A549 (cell line): Measurements from ENCODE around the gene MLPH. TPM values are rescaled to one million over a fixed set of nuclear protein-coding genes. Genes with fewer than 3 reads are reported as not detected.

Experiments
- ATAC-seq, 2 experiments: fragments of 200-7000 bp in 1 of 2; fragments of >200 bp in 1 of 2; cut with Nextera tagmentation in 1 of 2; cut with Tn5 transposase in 1 of 2; 3 replicates each; pipeline versions ENCODE4 v1.8.0 to v1.9.1; 2018 to 2020; ENCODE audit warnings: mild to moderate bottlenecking in 1 of 2, moderate library complexity in 1 of 2
- CTCF ChIA-PET: fragments of 300-600 bp; sonication (Branson Sonifier 250); formaldehyde crosslinking; extraction: SDS; loops from one replicate; lab custom pipeline; 2021; ENCODE audit warnings: antibody characterized with exemption, inconsistent platforms; lab: Yijun Ruan, JAX
- POLR2A ChIA-PET: fragments of 350-600 bp; formaldehyde crosslinking; extraction: SDS; loops from one replicate; lab custom pipeline; 2021; ENCODE audit warnings: antibody characterized with exemption, inconsistent platforms; lab: Yijun Ruan, JAX
- DNase-seq, 2 experiments: peaks; one replicate each; pipeline versions ENCODE4 v3.0.0 to v3.0.0-alpha.2; 2011 to 2016; ENCODE audit warnings: low read depth in 1 of 2, low spot score in 1 of 2
- FAIRE-seq: peaks from 2 replicates; lab custom pipeline; 2011; peaks lifted over from hg19 to GRCh38; lab: Jason Lieb, UNC
- H3K27ac ChIP-seq, 2 experiments: fragments of >200 bp; sonication (Bioruptor Twin); formaldehyde crosslinking; 3 replicates each; pipeline ENCODE4 v1.5.1; 2016 to 2017
- H3K4me1 ChIP-seq: fragments of >200 bp; sonication (Bioruptor Twin); formaldehyde crosslinking; 3 replicates; pipeline ENCODE4 v1.6.1; 2016
- H3K4me2 ChIP-seq: fragments of >200 bp; sonication (Bioruptor Twin); formaldehyde crosslinking; 3 replicates; pipeline ENCODE4 v1.6.1; 2016
- H3K4me3 ChIP-seq: fragments of >200 bp; sonication (Bioruptor Twin); formaldehyde crosslinking; 3 replicates; pipeline ENCODE4 v1.5.1; 2016
- H3K9me3 ChIP-seq: fragments of >200 bp; sonication (Bioruptor Twin); formaldehyde crosslinking; 3 replicates; pipeline ENCODE4 v1.6.1; 2016
- ATOH8 ChIP-seq: fragments of 250-450 bp; sonication (Bioruptor Pico); IDR thresholded peaks from 2 replicates; pipeline ENCODE4 v1.5.0; 2020; ENCODE audit warnings: low read depth, mild to moderate bottlenecking, moderate library complexity
- CBX8 ChIP-seq: fragments of 200-600 bp; sonication (generic); IDR thresholded peaks from 2 replicates; pipeline ENCODE4 v1.6.1; 2016
- CHD2 ChIP-seq: fragments of 150-350 bp; IDR thresholded peaks from 2 replicates; pipeline ENCODE4 v1.6.1; 2014; ENCODE audit warnings: low read length; ENCODE audit not compliant: partially characterized antibody
- EHMT2 ChIP-seq: fragments of 200-600 bp; sonication (generic); IDR thresholded peaks from 2 replicates; pipeline ENCODE4 v1.6.1; 2016; ENCODE audit warnings: antibody characterized with exemption, low read depth, mild to moderate bottlenecking, moderate library complexity
- ELK1 ChIP-seq: fragments of 150-350 bp; IDR thresholded peaks from 2 replicates; pipeline ENCODE4 v1.6.1; 2014; ENCODE audit warnings: low read depth, mild to moderate bottlenecking, low read length
- EP300 ChIP-seq, 2 experiments: fragments of >200 bp; sonication (Bioruptor Twin); formaldehyde crosslinking; IDR thresholded peaks; 2 replicates in 1 of 2; 3 replicates in 1 of 2; pipeline ENCODE4 v1.6.1; 2016 to 2017
- ESRRA ChIP-seq: fragments of 150-350 bp; IDR thresholded peaks from 2 replicates; pipeline ENCODE4 v1.6.1; 2014; ENCODE audit warnings: mild to moderate bottlenecking, low read length, borderline replicate concordance
- FOXS1 ChIP-seq: fragments of 250-450 bp; sonication (Bioruptor Pico); IDR thresholded peaks from 2 replicates; pipeline ENCODE4 v1.5.0; 2020; ENCODE audit warnings: mild to moderate bottlenecking, moderate library complexity
- HDAC2 ChIP-seq: fragments of 200-600 bp; sonication (generic); IDR thresholded peaks from 2 replicates; pipeline ENCODE4 v1.6.1; 2016
- HOXB13 ChIP-seq: fragments of 250-450 bp; sonication (Bioruptor Pico); IDR thresholded peaks from 2 replicates; pipeline ENCODE4 v1.5.0; 2020; ENCODE audit warnings: low read depth, mild to moderate bottlenecking, moderate library complexity
- JUNB ChIP-seq: fragments of >200 bp; sonication (Bioruptor Twin); formaldehyde crosslinking; IDR thresholded peaks from 2 replicates; pipeline ENCODE4 v1.6.1; 2016
- KDM1A ChIP-seq: fragments of 200-600 bp; sonication (generic); IDR thresholded peaks from 2 replicates; pipeline ENCODE4 v1.6.1; 2016; ENCODE audit warnings: low read depth, mild to moderate bottlenecking
- KDM5A ChIP-seq: fragments of 200-600 bp; sonication (generic); IDR thresholded peaks from 2 replicates; pipeline ENCODE4 v1.6.1; 2016; ENCODE audit warnings: antibody characterized with exemption, mild to moderate bottlenecking
- MAFK ChIP-seq: fragments of 450-650 bp; IDR thresholded peaks from 2 replicates; pipeline ENCODE4 v1.6.1; 2014; ENCODE audit not compliant: partially characterized antibody
- MAZ ChIP-seq: fragments of 150-350 bp; IDR thresholded peaks from 2 replicates; pipeline ENCODE4 v1.6.1; 2014; ENCODE audit warnings: antibody characterized with exemption, low read depth, low read length, borderline replicate concordance
- MYC ChIP-seq: IDR thresholded peaks from 2 replicates; pipeline ENCODE4 v1.6.1; 2012; ENCODE audit warnings: mild to moderate bottlenecking, inconsistent platforms, low read length, improper control_type of control experiment, borderline replicate concordance
- NFE2L2 ChIP-seq: fragments of 150-350 bp; conservative IDR thresholded peaks from 2 replicates; pipeline ENCODE4 v1.6.1; 2014; ENCODE audit warnings: low read length
- NR3C1 ChIP-seq: fragments of >200 bp; sonication (Bioruptor Twin); formaldehyde crosslinking; IDR thresholded peaks from 3 replicates; pipeline ENCODE4 v1.6.1; 2017
- PHF8 ChIP-seq: fragments of 200-600 bp; sonication (generic); IDR thresholded peaks from 2 replicates; pipeline ENCODE4 v1.6.1; 2016; ENCODE audit warnings: low read depth, mild to moderate bottlenecking, antibody characterized with exemption, moderate library complexity, borderline replicate concordance
- POLR2AphosphoS2 ChIP-seq: conservative IDR thresholded peaks from 2 replicates; pipeline ENCODE4 v1.6.1; 2012; ENCODE audit warnings: low read length, improper control_type of control experiment, inconsistent platforms
- RAD21 ChIP-seq, 2 experiments: fragments of >200 bp in 1 of 2; sonication (Bioruptor Twin) in 1 of 2; formaldehyde crosslinking in 1 of 2; IDR thresholded peaks in 1 of 2; conservative IDR thresholded peaks in 1 of 2; 2 replicates in 1 of 2; 3 replicates in 1 of 2; pipeline ENCODE4 v1.6.1; 2012 to 2018; ENCODE audit warnings: inconsistent platforms in 1 of 2
- RARB ChIP-seq: fragments of 250-450 bp; sonication (Bioruptor Pico); IDR thresholded peaks from 2 replicates; pipeline ENCODE4 v1.8.0; 2021; ENCODE audit warnings: mild to moderate bottlenecking, moderate library complexity
- RFX5 ChIP-seq: fragments of 450-650 bp; IDR thresholded peaks from 2 replicates; pipeline ENCODE4 v1.7.1; 2014; ENCODE audit warnings: antibody characterized with exemption, mild to moderate bottlenecking, moderate library complexity
- RNF2 ChIP-seq: fragments of 200-600 bp; sonication (generic); IDR thresholded peaks from 2 replicates; pipeline ENCODE4 v1.6.1; 2016; ENCODE audit warnings: low read depth, mild to moderate bottlenecking, antibody characterized with exemption, moderate library complexity, borderline replicate concordance
- SREBF2 ChIP-seq: fragments of 450-650 bp; IDR thresholded peaks from 2 replicates; pipeline ENCODE4 v1.6.1; 2014; ENCODE audit warnings: mild to moderate bottlenecking, moderate library complexity
- USF2 ChIP-seq: fragments of 450-650 bp; IDR thresholded peaks from 2 replicates; pipeline ENCODE4 v1.6.1; 2014; ENCODE audit warnings: antibody characterized with exemption
- WGBS: methylation state at CpG from one replicate; pipeline ENCODE4 v1.1.6; 2017; ENCODE audit errors: missing lambda C conversion rate; 5-methylcytosine and 5-hydroxymethylcytosine counted together
- polyA plus RNA-seq, 4 experiments: library from polyadenylated mRNA; depleted of rRNA in 3 of 4; stranded (reverse); fragments of >200 nt; fragmentation: RNase III in 1 of 4; extraction: RNeasy Plus Mini Kit Qiagen cat#74134 plus additional on column Dnase treatment in 1 of 4; gene quantifications; 2 replicates in 3 of 4; 3 replicates in 1 of 4; pipeline ENCODE4 v1.2.3, GENCODE V29; 2011 to 2017
- TF ChIP-seq, protein P1 (sequence below): fragments of >200 bp; sonication (Bioruptor Twin); formaldehyde crosslinking; IDR thresholded peaks from 3 replicates; pipeline ENCODE4 v1.6.1; 2016
- TF ChIP-seq, protein P2 (sequence below): fragments of 200-600 bp; sonication (generic); IDR thresholded peaks from 2 replicates; pipeline ENCODE4 v1.6.1; 2016; ENCODE audit warnings: antibody characterized with exemption, mild to moderate bottlenecking, moderate library complexity

Gene MLPH
- polyA plus RNA-seq, 2 of the 4 experiments (the other 2 are of a cell fraction), result 218 to 350 TPM

DNA sequence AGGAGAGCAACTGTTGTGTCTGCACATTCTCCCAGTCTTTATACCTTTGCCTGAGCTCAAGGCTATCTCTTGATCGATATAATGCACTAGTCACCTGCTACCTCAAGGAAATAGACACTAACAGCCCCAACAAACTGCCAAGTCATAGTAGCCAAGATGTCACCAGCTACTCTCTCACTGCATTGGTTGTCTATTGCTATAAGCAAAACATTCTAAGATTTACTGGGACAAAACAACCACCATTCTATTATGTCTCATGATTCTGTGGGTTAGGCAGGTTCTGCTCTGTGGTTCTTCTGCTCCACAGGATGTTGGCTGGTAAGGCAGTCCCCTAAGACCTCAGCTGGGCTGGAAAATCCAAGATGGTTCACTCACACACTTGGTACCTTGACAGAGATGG is 28.5 kb upstream of the MLPH start:
- TF ChIP-seq MYC (no peak), EHMT2 (no peak), NFE2L2 (0 out of 2 replicates have a peak, but pooled peaks have one; percentile 16), KDM1A (no peak), HDAC2 (no peak), ELK1 (no peak), JUNB (no peak), NR3C1 (no peak), MAFK (peak; percentile 21), POLR2AphosphoS2 (no peak)
- TF ChIP-seq, all 56 proteins: peak for 2
- ChIA-PET POLR2A (no interaction called here), CTCF (interaction anchor here (0.9 to 2.2 kb wide), 2 partner anchors 13 to 17 kb away, joined by 3 to 13 read pairs; no protein-coding TSS in a partner anchor)
- Histone ChIP-seq H3K4me3 (no peak overlapping the region), H3K4me1 (peaks cover 10% of the 10 kb centered on the region; the same call in 2 of the 3 replicates), H3K4me2 (no peak overlapping the region), H3K9me3 (peaks cover 26% of the 10 kb centered on the region; the same call in 1 of the 3 replicates), H3K27ac (peak overlapping the region in 1 of 2 experiments; percentile 34; a peak in 1 of 6 replicates)
- FAIRE-seq (no peak), DNase-seq (no peak), ATAC-seq (no peak)
- 0% methylated on average over 1 of the region's 1 CpG for WGBS

- ChIA-PET CTCF (interaction anchor here (0.9 to 2.4 kb wide), 4 partner anchors 12 to 112 kb away, joined by 3 to 13 read pairs (median 4); no protein-coding TSS in a partner anchor), POLR2A (no interaction called here)
- no peak overlapping the region for H3K4me2 ChIP-seq
- no peak overlapping the region for H3K4me3 ChIP-seq
- DNase-seq (no peak), FAIRE-seq (no peak), ATAC-seq (no peak)
- WGBS, result 88% methylated on average over 4 of the region's 4 CpGs
- H3K27ac ChIP-seq, result peak overlapping the region in 1 of 2 experiments; percentile 57; a peak in 5 of 6 replicates
- no peak for TF ChIP-seq ATOH8
- TF ChIP-seq SREBF2, result no peak
- no peak for TF ChIP-seq KDM5A
- no peak for TF ChIP-seq HOXB13
- TF ChIP-seq USF2, result no peak
- TF ChIP-seq FOXS1 (CRISPR knock-in tag), result no peak
- TF ChIP-seq RARB (CRISPR knock-in tag), result no peak
- TF ChIP-seq, protein P1, sequence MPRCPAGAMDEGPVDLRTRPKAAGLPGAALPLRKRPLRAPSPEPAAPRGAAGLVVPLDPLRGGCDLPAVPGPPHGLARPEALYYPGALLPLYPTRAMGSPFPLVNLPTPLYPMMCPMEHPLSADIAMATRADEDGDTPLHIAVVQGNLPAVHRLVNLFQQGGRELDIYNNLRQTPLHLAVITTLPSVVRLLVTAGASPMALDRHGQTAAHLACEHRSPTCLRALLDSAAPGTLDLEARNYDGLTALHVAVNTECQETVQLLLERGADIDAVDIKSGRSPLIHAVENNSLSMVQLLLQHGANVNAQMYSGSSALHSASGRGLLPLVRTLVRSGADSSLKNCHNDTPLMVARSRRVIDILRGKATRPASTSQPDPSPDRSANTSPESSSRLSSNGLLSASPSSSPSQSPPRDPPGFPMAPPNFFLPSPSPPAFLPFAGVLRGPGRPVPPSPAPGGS, result no peak
- no peak for TF ChIP-seq MAZ
- TF ChIP-seq, protein P2, sequence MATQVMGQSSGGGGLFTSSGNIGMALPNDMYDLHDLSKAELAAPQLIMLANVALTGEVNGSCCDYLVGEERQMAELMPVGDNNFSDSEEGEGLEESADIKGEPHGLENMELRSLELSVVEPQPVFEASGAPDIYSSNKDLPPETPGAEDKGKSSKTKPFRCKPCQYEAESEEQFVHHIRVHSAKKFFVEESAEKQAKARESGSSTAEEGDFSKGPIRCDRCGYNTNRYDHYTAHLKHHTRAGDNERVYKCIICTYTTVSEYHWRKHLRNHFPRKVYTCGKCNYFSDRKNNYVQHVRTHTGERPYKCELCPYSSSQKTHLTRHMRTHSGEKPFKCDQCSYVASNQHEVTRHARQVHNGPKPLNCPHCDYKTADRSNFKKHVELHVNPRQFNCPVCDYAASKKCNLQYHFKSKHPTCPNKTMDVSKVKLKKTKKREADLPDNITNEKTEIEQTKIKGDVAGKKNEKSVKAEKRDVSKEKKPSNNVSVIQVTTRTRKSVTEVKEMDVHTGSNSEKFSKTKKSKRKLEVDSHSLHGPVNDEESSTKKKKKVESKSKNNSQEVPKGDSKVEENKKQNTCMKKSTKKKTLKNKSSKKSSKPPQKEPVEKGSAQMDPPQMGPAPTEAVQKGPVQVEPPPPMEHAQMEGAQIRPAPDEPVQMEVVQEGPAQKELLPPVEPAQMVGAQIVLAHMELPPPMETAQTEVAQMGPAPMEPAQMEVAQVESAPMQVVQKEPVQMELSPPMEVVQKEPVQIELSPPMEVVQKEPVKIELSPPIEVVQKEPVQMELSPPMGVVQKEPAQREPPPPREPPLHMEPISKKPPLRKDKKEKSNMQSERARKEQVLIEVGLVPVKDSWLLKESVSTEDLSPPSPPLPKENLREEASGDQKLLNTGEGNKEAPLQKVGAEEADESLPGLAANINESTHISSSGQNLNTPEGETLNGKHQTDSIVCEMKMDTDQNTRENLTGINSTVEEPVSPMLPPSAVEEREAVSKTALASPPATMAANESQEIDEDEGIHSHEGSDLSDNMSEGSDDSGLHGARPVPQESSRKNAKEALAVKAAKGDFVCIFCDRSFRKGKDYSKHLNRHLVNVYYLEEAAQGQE, result no peak
- TF ChIP-seq ESRRA, result no peak
- TF ChIP-seq CHD2, result no peak
- no peak for TF ChIP-seq PHF8
- TF ChIP-seq CBX8, result no peak
- TF ChIP-seq RAD21 (conservative IDR thresholded peaks at IDR 0.05 in 1 of 2, IDR thresholded peaks at IDR 0.05 in 1 of 2), result no peak
- no peak for TF ChIP-seq RNF2
- no peak for TF ChIP-seq RFX5
- no peak for TF ChIP-seq EP300 (IDR thresholded peaks at IDR 0.05)
- TF ChIP-seq EHMT2, result no peak
- no peak for TF ChIP-seq MAFK
- H3K9me3 ChIP-seq, result peaks cover 26% of the 10 kb centered on the region; the same call in 1 of the 3 replicates
- H3K4me1 ChIP-seq, result peaks cover 10% of the 10 kb centered on the region; the same call in 2 of the 3 replicates
These were observed 27.8 kb upstream of the MLPH start for GRCh38 chr2:237459226-237459625.
